ENCODE results near the gene PAQR8.
A peak's percentile ranks its signal among the peaks of the same experiment; 100 is the strongest.

GRCh38 chr6:52312461-52312860, 49.5 kb upstream of the PAQR8 start:
- peak; percentile 46 for TF ChIP-seq EP300 (conservative IDR thresholded peaks at IDR 0.05; ENCODE audit: poor library complexity, severe bottlenecking)
- no peak for TF ChIP-seq CTCF (IDR thresholded peaks at IDR 0.05; ENCODE audit: poor library complexity, severe bottlenecking)
- TF ChIP-seq EZH2 (IDR thresholded peaks at IDR 0.05; ENCODE audit: borderline replicate concordance, insufficient read depth, low read length, poor library complexity, severe bottlenecking): no peak
- TF ChIP-seq POLR2AphosphoS5 (IDR thresholded peaks at IDR 0.05): peak; percentile 19
- no peak for TF ChIP-seq REST (IDR thresholded peaks at IDR 0.05; ENCODE audit: borderline replicate concordance)
